ENCODE results near the gene CDK19.

DNA sequence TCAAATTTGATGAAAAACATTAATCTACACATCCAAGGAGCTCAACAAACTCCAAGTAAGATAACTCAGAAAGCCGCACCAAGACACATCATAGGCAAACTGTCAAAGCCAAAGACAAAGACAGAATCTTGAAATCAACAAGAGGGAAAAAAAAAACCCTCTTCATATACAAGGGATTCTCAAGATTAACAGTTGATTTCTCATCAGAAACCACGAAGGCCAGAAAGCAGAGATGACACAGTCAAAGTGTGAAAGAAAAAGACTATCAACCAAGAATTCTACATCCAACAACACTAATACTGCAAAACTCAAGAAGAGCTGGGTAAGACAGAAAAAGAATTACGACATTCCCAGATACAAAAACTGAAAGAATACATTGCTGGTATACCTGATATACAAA, 73.8 kb downstream of the CDK19 start:
- TF ChIP-seq POLR2AphosphoS5 (IDR thresholded peaks at IDR 0.05) (no peak), EP300 (conservative IDR thresholded peaks at IDR 0.05; ENCODE audit: poor library complexity, severe bottlenecking) (no peak), EZH2 (IDR thresholded peaks at IDR 0.05; ENCODE audit: borderline replicate concordance, insufficient read depth, low read length, poor library complexity, severe bottlenecking) (no peak)
- TF ChIP-seq, protein P1, sequence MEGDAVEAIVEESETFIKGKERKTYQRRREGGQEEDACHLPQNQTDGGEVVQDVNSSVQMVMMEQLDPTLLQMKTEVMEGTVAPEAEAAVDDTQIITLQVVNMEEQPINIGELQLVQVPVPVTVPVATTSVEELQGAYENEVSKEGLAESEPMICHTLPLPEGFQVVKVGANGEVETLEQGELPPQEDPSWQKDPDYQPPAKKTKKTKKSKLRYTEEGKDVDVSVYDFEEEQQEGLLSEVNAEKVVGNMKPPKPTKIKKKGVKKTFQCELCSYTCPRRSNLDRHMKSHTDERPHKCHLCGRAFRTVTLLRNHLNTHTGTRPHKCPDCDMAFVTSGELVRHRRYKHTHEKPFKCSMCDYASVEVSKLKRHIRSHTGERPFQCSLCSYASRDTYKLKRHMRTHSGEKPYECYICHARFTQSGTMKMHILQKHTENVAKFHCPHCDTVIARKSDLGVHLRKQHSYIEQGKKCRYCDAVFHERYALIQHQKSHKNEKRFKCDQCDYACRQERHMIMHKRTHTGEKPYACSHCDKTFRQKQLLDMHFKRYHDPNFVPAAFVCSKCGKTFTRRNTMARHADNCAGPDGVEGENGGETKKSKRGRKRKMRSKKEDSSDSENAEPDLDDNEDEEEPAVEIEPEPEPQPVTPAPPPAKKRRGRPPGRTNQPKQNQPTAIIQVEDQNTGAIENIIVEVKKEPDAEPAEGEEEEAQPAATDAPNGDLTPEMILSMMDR (IDR thresholded peaks at IDR 0.05; ENCODE audit: poor library complexity, severe bottlenecking), result no peak

All from neural cell (in vitro differentiated cells).